Activated CD8-positive, alpha-beta memory T cell treated with anti-CD3 and anti-CD28 coated beads for 48 hours (primary cell): Measurements from ENCODE around the gene TOMM20.

Experiments
- DNase-seq, 3 experiments: peaks; one replicate each; pipeline ENCODE4 v3.0.0-alpha.2; 2020; ENCODE audit warnings: low read depth in 2 of 3, low spot score in 2 of 3

The TOMM20 gene

DNA sequence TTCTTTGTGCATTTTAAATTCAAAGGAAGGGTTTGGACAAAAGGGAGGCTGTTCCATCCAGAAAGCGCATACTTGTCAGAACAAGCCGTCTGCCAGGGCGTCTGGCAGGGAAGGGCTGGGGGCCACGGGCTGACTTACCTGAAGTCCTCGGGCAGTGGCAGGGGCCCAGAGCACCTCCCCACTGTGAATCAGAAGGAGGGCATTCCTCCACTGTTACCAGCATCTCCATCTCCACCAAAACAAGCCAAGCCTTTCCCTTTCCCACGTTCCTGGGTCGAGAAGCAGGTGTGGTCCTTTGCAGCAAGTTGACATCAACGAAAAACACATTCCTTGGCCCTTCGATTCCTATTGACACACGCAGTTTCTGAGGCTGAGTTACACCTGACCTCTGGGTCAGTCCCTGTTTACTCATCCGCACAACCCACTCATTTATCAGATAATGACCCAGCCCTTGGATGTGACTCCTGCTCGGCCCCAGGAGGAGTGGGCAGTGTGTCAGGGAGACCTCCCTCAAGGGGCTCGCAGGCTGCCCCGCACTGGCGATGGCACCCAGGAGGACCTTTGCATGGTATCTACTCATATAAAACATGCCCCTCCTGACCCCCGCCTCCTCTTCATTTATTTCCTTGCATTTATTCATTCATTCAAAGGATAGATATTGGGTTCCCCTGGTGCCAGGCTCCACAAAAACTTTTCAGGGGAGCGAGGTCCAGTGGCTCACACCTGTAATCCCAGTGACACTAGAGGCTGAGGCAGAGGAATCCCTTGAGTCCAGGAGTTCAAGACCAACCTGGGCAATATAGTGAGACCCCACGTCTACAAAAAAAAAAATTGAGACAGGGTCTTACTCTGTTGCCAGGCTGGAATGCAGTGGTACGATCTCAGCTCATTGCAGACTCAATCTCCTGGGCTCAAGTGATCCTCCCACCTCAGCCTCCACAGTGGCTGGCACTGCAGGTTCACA, 60.2 kb downstream of the TOMM20 start:
- DNase-seq, result no peak

- no peak for DNase-seq
These were observed 61.1 kb downstream of the TOMM20 start for GRCh38 chr1:235067396-235068157.

GRCh38 chr1:235063068-235063765, 65.4 kb downstream of the TOMM20 start:
- DNase-seq, result no peak

GRCh38 chr1:235060607-235061470, 67.8 kb downstream of the TOMM20 start:
- DNase-seq, result no peak
